Measurements from ENCODE around the gene NME3. TPM values are rescaled to one million over a fixed set of nuclear protein-coding genes. Genes with fewer than 3 reads are reported as not detected.

The NME3 gene
- total and polyA plus RNA-seq, 4 donors: 21.6 to 86.2 (median 80.0) TPM

DNA sequence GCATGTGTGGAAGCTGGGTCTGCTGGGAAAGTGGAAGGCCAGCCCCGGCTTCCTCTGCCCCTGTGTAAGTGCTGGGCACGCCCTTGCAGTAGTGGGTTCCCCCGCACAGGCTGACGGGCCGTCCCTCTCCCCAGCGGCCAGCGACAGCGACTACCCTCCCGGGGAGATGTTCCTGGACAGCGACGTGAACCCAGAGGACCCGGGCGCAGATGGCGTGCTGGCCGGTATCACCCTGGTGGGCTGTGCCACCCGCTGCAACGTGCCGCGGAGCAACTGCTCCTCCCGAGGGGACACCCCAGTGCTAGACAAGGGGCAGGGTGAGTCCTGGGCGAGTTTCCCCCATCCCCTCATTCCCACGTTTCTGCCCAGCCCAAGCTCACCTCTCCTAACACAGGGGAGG, 5.5 kb downstream of the NME3 start:
- 94% methylated on average over 22 of the region's 22 CpGs for WGBS (ENCODE audit: insufficient coverage)
- Histone ChIP-seq H3K4me1 (ENCODE audit: control insufficient read depth, insufficient read depth, low read length) (peaks cover 20% of the 10 kb centered on the region), H3K4me3 (ENCODE audit: low read depth, low read length) (no peak overlapping the region), H3K36me3 (ENCODE audit: control insufficient read depth, insufficient read depth, low read length) (peaks cover 97% of the 10 kb centered on the region), H3K9me3 (ENCODE audit: control insufficient read depth, insufficient read depth, low read length) (no peaks in the 10 kb centered on the region), H3K27me3 (ENCODE audit: control insufficient read depth, insufficient read depth, low read length) (no peaks in the 10 kb centered on the region), H3K27ac (ENCODE audit: low read depth, low read length) (no peak overlapping the region)
- no peak for DNase-seq (ENCODE audit: low read depth in 4 of 6, low spot score in 6 of 6)

DNA sequence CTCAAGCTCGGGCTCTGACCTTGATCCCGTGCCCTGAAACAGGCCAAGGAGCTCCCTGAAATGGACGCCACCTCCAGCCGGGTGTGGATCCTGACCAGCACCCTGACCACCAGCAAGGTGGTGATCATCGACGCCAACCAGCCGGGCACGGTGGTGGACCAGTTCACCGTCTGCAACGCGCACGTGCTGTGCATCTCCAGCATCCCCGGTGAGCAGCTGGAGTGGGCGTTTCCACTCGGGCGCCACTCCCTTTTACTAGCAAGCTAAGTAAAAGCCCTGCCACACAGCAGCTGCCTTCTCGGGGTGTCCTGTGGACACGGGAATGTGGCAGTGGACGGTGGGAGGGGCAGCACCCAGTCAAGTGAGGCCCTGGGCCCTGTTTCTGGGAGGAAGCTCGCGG, 6.4 kb downstream of the NME3 start:
- peaks cover 97% of the 10 kb centered on the region for H3K36me3 ChIP-seq (ENCODE audit: control insufficient read depth, insufficient read depth, low read length)
- DNase-seq (ENCODE audit: low read depth in 4 of 6, low spot score in 6 of 6): no peak
- no peaks in the 10 kb centered on the region for H3K27me3 ChIP-seq (ENCODE audit: control insufficient read depth, insufficient read depth, low read length)
- no peak overlapping the region for H3K27ac ChIP-seq (ENCODE audit: low read depth, low read length)
- H3K4me1 ChIP-seq (ENCODE audit: control insufficient read depth, insufficient read depth, low read length): peaks cover 12% of the 10 kb centered on the region
- H3K4me3 ChIP-seq (ENCODE audit: low read depth, low read length): no peak overlapping the region
- H3K9me3 ChIP-seq (ENCODE audit: control insufficient read depth, insufficient read depth, low read length): no peaks in the 10 kb centered on the region
- 95% methylated on average over 17 of the region's 21 CpGs for WGBS (ENCODE audit: insufficient coverage)

DNA sequence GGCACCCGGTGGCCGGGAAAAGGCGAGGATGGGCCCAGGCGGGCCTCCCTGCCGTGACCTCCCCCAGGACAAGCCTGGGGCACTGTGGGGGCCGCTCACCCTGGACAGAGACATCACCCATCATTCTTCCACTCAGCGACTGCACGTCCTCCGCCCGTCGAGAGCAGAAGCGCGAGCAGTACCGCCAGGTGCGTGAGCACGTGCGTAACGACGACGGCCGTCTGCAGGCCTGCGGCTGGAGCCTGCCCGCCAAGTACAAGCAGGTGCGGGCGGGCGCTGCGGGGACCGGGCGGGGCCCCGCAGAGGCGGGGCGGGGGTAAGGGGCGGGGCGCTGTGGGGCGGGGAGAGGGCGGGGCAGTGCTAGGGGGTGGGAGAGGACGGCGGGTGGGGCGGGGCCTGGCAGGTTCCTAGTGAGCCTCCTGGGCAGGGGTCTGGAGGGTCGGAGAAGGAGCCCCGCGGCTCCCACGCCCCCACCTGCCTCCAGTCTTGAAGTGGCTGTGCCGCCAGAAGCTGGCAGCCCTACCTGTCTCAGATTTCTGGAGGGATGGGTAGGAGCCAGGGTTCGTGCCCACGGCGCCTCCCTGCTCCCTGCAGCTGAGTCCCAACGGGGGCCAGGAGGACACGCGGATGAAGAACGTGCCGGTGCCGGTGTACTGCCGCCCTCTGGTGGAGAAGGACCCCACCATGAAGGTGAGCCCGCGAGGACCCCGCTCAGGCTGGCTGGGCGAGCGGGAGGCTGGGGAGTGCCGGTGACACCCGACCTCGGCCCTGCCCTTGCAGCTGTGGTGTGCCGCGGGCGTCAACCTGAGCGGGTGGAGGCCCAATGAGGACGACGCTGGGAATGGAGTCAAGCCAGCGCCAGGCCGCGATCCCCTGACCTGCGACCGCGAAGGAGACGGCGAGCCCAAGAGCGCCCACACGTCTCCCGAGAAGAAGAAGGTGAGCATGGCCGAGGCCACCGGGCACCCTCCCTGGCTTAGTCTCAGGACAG, 7.5 kb downstream of the NME3 start:
- H3K36me3 ChIP-seq (ENCODE audit: control insufficient read depth, insufficient read depth, low read length): peaks cover 97% of the 10 kb centered on the region

DNA sequence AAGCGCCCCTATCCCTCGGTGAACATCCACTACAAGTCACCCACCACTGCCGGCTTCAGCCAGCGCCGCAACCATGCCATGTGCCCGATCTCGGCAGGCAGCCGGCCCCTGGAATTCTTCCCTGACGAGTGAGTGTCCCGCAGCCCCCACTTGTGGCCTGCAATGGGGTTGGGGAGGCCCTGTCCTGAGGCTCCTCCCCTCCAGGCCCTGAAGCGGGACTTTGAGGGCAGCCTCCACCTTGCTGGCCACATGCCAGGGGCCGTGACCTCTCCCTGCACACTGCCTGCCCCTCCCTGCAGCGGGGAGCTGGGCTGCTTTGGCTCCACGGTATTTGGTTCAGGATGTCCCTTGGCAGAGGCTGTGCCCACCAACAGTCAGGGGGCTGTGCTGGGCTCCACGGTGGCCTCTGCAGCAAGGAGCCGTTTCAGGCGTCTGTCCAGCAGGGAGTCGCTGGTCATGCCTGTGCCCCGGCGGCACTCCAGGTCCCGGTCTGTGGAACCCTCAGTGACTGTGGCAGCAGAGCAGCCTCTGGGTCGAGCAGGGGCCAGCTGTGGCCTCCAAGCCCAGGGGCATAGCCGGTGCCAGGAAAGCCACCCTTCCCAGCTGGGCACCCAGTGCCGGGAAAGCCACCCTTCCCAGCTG, 8.3 kb downstream of the NME3 start:
- WGBS (ENCODE audit: insufficient coverage): 79% methylated on average over 22 of the region's 24 CpGs
- H3K4me1 ChIP-seq (ENCODE audit: control insufficient read depth, insufficient read depth, low read length): peaks cover 4% of the 10 kb centered on the region
- H3K9me3 ChIP-seq (ENCODE audit: control insufficient read depth, insufficient read depth, low read length): no peaks in the 10 kb centered on the region
- DNase-seq (ENCODE audit: low read depth in 4 of 6, low spot score in 6 of 6): no peak
- H3K4me3 ChIP-seq (ENCODE audit: low read depth, low read length): no peak overlapping the region
- no peak overlapping the region for H3K27ac ChIP-seq (ENCODE audit: low read depth, low read length)
- H3K36me3 ChIP-seq (ENCODE audit: control insufficient read depth, insufficient read depth, low read length): peaks cover 97% of the 10 kb centered on the region
- H3K27me3 ChIP-seq (ENCODE audit: control insufficient read depth, insufficient read depth, low read length): no peaks in the 10 kb centered on the region

More for the DNA sequence above, 7.5 kb downstream of the NME3 start:
- 53% methylated on average over 58 of the region's 81 CpGs for WGBS (ENCODE audit: insufficient coverage)
- Histone ChIP-seq H3K27me3 (ENCODE audit: control insufficient read depth, insufficient read depth, low read length) (no peaks in the 10 kb centered on the region), H3K9me3 (ENCODE audit: control insufficient read depth, insufficient read depth, low read length) (no peaks in the 10 kb centered on the region), H3K27ac (ENCODE audit: low read depth, low read length) (no peak overlapping the region), H3K4me1 (ENCODE audit: control insufficient read depth, insufficient read depth, low read length) (peaks cover under 1% of the 10 kb centered on the region), H3K4me3 (ENCODE audit: low read depth, low read length) (no peak overlapping the region)
- DNase-seq (ENCODE audit: low read depth in 4 of 6, low spot score in 6 of 6): peak in 2 of 6 donors; percentile 45 to 58

DNA sequence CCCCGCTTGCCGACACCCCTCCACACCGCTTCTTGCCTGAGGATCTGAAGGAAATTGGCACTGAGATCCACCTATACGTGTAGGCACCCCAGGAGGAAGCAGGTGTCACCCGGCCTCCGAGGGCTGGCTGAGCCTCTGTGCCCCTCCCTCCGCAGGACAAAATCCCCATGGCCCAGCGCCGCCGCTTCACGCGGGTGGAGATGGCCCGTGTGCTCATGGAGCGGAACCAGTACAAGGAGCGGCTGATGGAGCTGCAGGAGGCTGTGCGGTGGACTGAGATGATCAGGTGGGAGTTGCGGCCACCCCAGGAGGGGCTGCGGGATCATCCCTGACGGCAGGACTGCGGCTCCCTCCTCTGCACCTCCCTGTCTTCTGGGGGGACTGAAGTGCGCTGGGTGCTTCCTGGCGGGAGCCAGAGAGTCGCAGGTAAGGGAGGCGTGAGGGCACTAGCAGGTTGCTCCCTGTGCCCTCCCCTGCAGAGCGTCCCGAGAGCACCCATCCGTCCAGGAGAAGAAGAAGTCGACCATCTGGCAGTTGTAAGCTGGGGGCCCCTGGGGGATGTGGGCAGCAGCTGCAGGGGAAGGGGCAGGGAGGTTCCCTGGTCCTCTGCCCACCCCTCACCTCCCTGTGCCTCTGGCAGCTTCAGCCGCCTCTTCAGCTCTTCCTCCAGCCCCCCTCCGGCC, 9.0 kb downstream of the NME3 start:
- Histone ChIP-seq H3K36me3 (ENCODE audit: control insufficient read depth, insufficient read depth, low read length) (peaks cover 97% of the 10 kb centered on the region), H3K27ac (ENCODE audit: low read depth, low read length) (no peak overlapping the region)
- 88% methylated on average over 29 of the region's 30 CpGs for WGBS (ENCODE audit: insufficient coverage)

DNA sequence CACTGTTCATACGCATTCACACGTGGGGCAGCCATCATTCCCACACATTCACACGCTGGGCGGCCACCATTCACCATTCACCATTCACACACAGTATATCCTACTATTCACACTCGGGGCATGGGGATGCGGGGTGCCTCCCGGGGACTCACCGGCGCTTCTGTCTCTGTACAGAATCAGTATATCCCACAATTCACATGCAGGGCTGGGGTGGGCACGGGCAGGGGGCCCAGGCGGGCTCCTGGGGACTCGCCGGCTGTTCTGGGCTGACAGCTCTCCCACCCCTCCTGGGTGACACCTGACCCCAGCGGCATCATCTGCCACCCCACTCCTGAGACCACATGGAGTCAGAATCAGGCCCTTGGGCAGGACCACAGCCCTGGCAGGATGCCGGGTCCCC, 9.6 kb downstream of the NME3 start:
- Histone ChIP-seq H3K36me3 (ENCODE audit: control insufficient read depth, insufficient read depth, low read length) (peaks cover 92% of the 10 kb centered on the region), H3K4me1 (ENCODE audit: control insufficient read depth, insufficient read depth, low read length) (peaks cover 5% of the 10 kb centered on the region), H3K27ac (ENCODE audit: low read depth, low read length) (no peak overlapping the region), H3K27me3 (ENCODE audit: control insufficient read depth, insufficient read depth, low read length) (no peaks in the 10 kb centered on the region), H3K9me3 (ENCODE audit: control insufficient read depth, insufficient read depth, low read length) (no peaks in the 10 kb centered on the region), H3K4me3 (ENCODE audit: low read depth, low read length) (no peak overlapping the region)
- WGBS (ENCODE audit: insufficient coverage): 91% methylated on average over 13 of the region's 15 CpGs
- no peak for DNase-seq (ENCODE audit: low read depth in 4 of 6, low spot score in 6 of 6)

More for the DNA sequence above, 9.0 kb downstream of the NME3 start:
- DNase-seq (ENCODE audit: low read depth in 4 of 6, low spot score in 6 of 6): no peak
- H3K4me1 ChIP-seq (ENCODE audit: control insufficient read depth, insufficient read depth, low read length): peaks cover 5% of the 10 kb centered on the region
- no peaks in the 10 kb centered on the region for H3K9me3 ChIP-seq (ENCODE audit: control insufficient read depth, insufficient read depth, low read length)
- no peaks in the 10 kb centered on the region for H3K27me3 ChIP-seq (ENCODE audit: control insufficient read depth, insufficient read depth, low read length)
- no peak overlapping the region for H3K4me3 ChIP-seq (ENCODE audit: low read depth, low read length)

DNA sequence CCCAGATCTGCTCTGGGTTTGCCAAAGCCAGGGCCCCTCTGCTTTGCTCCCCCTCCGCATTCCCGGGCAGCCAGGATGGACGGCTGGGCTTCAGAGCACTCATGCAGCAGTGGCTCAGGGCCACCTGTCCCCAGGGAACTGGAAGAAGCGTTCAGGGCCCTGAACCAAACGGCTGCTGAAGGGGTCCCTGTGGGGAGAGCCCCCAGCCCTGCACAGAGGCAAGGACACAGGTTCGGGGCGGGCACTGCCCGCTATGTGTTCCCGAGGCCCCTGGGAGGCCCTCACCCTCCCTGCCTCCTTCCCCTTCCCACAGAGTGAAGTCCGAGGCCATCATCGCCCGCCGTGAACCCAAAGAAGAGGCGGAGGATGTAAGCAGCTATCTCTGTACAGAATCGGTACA, 10.4 kb downstream of the NME3 start:
- Histone ChIP-seq H3K36me3 (ENCODE audit: control insufficient read depth, insufficient read depth, low read length) (peaks cover 91% of the 10 kb centered on the region), H3K27ac (ENCODE audit: low read depth, low read length) (no peak overlapping the region)
- 96% methylated on average over 15 of the region's 15 CpGs for WGBS (ENCODE audit: insufficient coverage)

DNA sequence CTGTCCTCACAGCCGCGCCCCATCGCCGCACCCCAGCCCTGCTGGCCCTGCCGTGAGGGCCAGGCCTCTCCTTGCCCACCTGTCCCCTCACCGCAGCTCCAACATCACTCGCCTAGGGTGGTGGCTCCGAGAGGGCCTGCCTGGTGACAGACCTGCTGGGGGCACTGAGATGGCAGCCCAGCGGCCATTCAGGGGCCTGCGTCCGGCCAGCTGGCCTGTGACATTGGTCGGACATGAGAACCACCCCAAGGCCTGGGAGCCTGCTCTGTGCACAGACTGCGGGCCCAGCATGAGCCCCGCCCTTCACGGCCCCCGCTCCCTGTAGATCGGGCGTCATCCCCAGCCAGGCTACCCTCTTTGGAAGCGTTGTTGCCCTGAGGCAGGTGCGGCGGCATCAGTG, 11.8 kb downstream of the NME3 start:
- Histone ChIP-seq H3K4me3 (ENCODE audit: low read depth, low read length) (no peak overlapping the region), H3K9me3 (ENCODE audit: control insufficient read depth, insufficient read depth, low read length) (no peaks in the 10 kb centered on the region), H3K4me1 (ENCODE audit: control insufficient read depth, insufficient read depth, low read length) (peaks cover 5% of the 10 kb centered on the region), H3K27ac (ENCODE audit: low read depth, low read length) (no peak overlapping the region), H3K27me3 (ENCODE audit: control insufficient read depth, insufficient read depth, low read length) (no peaks in the 10 kb centered on the region), H3K36me3 (ENCODE audit: control insufficient read depth, insufficient read depth, low read length) (peaks cover 91% of the 10 kb centered on the region)
- 98% methylated on average over 21 of the region's 21 CpGs for WGBS (ENCODE audit: insufficient coverage)
- DNase-seq (ENCODE audit: low read depth in 4 of 6, low spot score in 6 of 6): no peak

More for the DNA sequence above, 10.4 kb downstream of the NME3 start:
- H3K27me3 ChIP-seq (ENCODE audit: control insufficient read depth, insufficient read depth, low read length): no peaks in the 10 kb centered on the region
- H3K4me1 ChIP-seq (ENCODE audit: control insufficient read depth, insufficient read depth, low read length): peaks cover 5% of the 10 kb centered on the region
- no peak overlapping the region for H3K4me3 ChIP-seq (ENCODE audit: low read depth, low read length)
- H3K9me3 ChIP-seq (ENCODE audit: control insufficient read depth, insufficient read depth, low read length): no peaks in the 10 kb centered on the region
- no peak for DNase-seq (ENCODE audit: low read depth in 4 of 6, low spot score in 6 of 6)

DNA sequence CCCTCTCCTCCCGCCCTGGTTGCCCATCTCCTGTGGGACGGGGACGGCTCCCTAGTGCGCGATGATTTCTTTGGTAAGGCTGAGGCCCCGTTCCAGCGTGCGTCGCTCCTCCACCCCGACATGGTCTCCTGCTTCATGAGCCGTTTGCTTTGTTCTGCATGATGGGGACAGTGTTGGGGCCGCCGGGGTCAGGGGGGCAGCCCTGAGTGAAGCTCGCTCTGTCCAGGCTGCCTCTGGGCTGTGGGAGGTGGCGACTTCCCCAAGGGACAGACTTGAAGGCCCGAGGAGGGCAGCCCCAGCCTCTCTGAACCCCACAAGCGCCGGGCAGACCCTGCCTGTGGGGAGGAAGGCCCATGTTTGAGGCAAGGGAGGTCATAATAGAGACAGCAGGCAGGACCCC, 12.4 kb downstream of the NME3 start:
- H3K27ac ChIP-seq (ENCODE audit: low read depth, low read length): no peak overlapping the region
- WGBS (ENCODE audit: insufficient coverage): 92% methylated on average over 15 of the region's 18 CpGs
- no peaks in the 10 kb centered on the region for H3K27me3 ChIP-seq (ENCODE audit: control insufficient read depth, insufficient read depth, low read length)
- no peaks in the 10 kb centered on the region for H3K9me3 ChIP-seq (ENCODE audit: control insufficient read depth, insufficient read depth, low read length)
- H3K36me3 ChIP-seq (ENCODE audit: control insufficient read depth, insufficient read depth, low read length): peaks cover 91% of the 10 kb centered on the region
- peaks cover 5% of the 10 kb centered on the region for H3K4me1 ChIP-seq (ENCODE audit: control insufficient read depth, insufficient read depth, low read length)
- DNase-seq (ENCODE audit: low read depth in 4 of 6, low spot score in 6 of 6): no peak
- H3K4me3 ChIP-seq (ENCODE audit: low read depth, low read length): no peak overlapping the region
